ENCODE results near the gene PTPN2.

DNA sequence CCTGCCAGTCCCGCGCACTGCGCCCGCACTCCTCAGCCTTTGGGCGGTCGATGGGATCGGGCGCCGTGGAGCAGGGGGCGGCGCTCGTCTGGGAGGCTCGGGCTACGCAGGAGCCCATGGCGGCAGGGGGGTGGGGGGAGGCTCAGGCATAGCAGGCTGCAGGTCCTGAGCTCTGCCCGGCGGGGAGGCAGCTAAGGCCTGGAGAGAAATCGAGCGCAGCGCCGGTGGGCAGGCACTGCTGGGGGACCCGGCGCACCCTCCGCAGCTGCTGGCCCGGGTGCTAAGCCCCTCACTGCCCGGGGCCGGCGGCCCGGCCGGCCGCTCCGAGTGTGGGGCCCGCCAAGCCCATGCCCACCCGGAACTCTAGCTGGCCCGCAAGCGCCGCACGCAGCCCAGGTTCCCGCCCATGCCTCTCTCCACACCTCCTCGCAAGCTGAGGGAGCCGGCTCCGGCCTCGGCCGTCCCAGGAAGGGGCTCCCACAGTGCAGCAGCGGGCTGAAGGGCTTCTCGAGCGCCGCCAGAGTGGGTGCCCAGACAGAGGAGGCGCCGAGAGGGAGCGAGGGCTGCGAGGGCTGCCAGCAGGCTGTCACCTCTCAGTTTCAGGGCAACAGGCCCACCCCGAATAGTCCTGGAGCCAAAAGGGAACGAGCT, 107.1 kb downstream of the PTPN2 start:
- TF ChIP-seq, protein P1, sequence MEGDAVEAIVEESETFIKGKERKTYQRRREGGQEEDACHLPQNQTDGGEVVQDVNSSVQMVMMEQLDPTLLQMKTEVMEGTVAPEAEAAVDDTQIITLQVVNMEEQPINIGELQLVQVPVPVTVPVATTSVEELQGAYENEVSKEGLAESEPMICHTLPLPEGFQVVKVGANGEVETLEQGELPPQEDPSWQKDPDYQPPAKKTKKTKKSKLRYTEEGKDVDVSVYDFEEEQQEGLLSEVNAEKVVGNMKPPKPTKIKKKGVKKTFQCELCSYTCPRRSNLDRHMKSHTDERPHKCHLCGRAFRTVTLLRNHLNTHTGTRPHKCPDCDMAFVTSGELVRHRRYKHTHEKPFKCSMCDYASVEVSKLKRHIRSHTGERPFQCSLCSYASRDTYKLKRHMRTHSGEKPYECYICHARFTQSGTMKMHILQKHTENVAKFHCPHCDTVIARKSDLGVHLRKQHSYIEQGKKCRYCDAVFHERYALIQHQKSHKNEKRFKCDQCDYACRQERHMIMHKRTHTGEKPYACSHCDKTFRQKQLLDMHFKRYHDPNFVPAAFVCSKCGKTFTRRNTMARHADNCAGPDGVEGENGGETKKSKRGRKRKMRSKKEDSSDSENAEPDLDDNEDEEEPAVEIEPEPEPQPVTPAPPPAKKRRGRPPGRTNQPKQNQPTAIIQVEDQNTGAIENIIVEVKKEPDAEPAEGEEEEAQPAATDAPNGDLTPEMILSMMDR (IDR thresholded peaks at IDR 0.05 in 4 of 5, conservative IDR thresholded peaks at IDR 0.05 in 1 of 5), result no peak
- no peak for TF ChIP-seq POLR2A (IDR thresholded peaks at IDR 0.05)
